Activated naive CD8-positive, alpha-beta T cell treated with anti-CD3 and anti-CD28 coated beads, Interleukin-2, amount 50 U/mL, for 16 hours (primary cell): ENCODE measurements around the gene THADA.

Source experiments
- DNase-seq: peaks from one replicate; pipeline ENCODE4 v3.0.0-alpha.2; 2020; ENCODE audit warnings: low read depth, low spot score

THADA gene

GRCh38 chr2:43513216-43513615 is 82.6 kb downstream of the THADA start:
- DNase-seq: no peak

DNA sequence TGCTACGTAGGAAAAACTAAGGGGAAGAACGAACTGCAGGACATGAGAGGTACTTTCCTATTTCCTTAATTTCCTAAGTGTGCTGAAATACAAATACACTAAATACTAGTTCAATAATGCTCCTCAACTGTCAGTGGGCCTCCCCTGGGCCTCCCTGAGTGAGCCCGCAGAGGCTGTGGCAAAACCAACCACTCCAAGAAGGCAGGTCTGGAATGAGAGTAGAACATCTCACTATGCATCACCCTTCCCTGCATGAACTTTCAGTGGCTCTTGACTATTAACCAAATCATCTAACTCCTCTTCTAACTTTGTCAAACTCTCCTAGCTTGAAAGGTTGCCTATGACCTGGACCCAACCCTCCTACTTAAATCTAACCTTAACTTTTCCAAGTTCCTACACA is 84.6 kb downstream of the THADA start:
- DNase-seq: no peak

DNA sequence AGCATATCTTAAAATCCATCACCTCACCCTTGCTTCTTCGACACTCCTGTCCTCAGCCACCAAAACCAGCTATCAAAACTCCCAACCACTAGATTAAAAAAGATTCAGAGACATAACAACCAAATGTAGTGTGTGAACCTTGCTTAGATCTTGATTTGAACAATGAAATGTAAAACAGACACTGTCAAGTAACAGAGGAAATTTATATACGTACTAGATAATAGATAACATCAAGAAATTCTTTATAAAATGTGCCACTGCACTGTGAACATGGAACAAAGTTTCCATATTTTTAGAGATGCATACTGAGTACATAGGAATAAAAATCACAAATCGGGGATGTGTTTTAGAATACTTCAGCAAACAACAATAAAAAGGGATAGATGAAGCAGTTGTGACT is 86.0 kb downstream of the THADA start:
- no peak for DNase-seq

GRCh38 chr2:43508209-43508608 is 87.6 kb downstream of the THADA start:
- DNase-seq: no peak

DNA sequence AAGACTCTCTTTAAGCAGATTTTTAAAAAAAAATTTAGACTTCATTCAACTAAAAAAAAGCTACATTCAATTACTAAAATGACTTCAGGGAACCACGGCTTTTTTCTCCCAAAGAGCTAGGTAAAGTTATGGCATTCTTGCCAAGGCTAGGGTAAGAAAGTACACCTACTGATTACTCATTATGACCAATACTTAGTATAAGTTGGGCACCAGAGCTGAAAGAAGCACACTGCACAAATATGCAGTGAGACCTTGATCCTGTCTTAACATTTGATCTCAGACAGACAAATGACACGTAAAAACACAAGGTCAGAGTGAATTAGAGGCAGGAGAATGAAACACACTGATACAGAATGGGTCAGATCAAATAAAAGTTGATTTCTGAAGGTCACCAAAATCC is 88.7 kb downstream of the THADA start:
- no peak for DNase-seq

- no peak for DNase-seq
Measured at GRCh38 chr2:43495727-43496126, 100.1 kb downstream of the THADA start.

- no peak for DNase-seq
Measured at GRCh38 chr2:43493954-43494353, 101.9 kb downstream of the THADA start.

DNA sequence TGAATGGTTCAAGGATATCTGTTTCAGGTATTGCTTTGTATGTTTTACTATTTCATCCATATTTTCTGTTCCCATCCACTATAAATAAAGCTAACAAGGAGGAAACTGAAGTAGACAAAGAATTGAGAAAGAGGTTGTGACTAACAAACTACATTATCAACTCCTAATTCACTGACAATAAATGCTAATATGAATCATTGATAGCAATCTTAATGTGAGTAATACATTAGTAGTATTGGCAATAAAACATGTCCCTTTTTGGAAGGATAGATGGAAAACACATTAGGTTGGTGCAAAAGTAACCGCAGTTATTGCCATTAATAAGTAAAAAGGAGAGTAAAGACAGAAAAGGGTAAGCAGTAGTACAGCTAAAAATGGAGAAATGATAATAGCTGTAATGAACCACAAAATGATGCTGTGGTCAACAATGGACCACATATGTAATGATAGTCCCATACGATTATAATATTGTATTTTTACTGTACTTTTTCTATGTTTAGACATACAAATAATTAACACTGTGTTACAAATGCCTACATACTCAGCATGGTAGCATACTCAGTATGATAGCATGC is 104.7 kb downstream of the THADA start:
- DNase-seq: no peak

DNA sequence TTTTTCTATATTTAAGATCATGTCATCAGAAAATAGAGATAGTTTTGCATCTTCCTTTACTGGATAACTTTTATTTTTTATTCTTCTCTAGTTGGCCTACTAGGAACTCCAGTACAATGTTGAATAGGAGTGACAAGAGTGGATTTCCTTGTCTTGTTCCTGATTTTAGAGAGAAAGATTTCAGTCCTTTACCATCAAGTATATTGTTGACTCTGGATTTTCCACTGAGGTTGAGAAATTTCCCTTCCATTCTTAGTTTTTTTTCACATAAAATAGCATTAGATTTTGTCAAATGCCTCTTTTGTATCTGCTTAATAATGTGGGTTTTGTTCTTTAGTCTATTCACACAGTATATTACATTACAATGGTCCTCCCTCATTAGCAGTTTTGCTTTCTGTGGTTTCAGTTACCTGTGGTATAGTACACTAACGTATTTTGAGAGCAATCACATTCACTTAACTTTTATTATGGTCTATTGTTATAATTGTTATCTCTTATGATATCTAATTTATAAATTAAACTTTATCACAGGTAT is 105.5 kb downstream of the THADA start:
- DNase-seq: no peak

DNA sequence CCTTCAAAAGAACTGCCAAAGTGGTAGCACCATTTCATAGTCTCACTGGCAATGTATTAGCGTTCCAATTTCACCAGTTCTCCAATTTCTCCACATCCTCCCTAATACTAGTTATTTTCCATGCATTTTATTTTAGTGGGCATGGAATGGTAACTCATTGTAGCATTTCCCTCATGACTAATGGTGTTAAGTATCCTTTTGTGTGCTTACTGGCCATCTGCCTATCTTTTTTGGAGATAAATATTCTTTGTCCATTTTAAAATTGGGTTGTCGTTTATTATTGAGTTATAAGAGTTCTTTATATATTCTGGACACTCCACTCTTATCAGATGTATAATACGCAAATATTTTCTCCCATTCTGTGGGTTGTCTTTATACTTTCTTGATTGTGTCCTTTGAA is 107.1 kb downstream of the THADA start:
- DNase-seq: no peak

GRCh38 chr2:43486603-43487002 is 109.2 kb downstream of the THADA start:
- no peak for DNase-seq

DNA sequence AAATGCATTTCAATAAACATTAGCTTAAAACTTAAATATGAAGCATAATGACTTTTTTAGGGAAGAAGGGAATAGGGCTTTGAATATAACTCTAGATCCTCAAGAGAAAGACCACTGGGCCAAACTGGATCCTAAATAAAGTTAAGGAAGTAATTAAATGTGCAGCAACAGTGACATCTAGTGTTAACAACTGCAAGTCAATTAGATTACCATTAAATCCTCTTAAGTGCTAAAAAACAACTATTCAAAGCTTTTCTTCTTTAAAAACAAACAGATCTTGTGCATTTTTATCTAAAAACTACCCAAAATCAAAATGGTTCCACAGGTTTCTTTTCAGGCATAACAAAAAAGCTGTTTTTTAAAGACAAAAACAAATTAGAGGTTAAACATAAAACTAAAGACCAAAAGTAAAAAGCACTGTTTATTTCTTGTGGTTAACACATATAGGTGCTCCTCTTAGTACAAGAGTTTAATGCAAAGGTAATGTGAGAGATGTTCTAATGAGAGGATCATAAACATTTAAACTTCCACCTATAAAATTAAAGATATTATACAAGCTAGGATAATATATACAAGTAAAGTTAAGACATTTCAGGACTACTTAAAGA is 111.4 kb downstream of the THADA start:
- DNase-seq: no peak

DNA sequence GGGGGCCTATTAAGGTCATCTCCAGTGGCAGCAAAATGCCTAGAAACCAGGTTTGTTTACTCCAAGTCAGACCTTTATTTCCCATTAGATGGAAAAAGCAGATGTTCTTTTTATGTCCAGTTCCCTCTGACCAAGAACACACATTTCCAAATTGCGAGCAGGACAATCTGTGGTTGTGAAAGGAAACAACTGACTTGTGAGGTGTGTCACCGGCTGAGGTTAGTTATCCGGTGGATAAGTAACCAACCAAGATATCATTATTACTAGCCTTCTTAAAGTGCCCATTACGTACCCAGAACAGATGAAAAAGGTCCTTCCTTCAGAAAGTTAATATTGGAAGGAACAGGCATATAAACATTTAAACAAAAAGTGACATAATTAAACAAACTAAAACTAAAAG is 112.9 kb downstream of the THADA start:
- DNase-seq: no peak

- DNase-seq: no peak
Measured at GRCh38 chr2:43481927-43482542, 113.8 kb downstream of the THADA start.

DNA sequence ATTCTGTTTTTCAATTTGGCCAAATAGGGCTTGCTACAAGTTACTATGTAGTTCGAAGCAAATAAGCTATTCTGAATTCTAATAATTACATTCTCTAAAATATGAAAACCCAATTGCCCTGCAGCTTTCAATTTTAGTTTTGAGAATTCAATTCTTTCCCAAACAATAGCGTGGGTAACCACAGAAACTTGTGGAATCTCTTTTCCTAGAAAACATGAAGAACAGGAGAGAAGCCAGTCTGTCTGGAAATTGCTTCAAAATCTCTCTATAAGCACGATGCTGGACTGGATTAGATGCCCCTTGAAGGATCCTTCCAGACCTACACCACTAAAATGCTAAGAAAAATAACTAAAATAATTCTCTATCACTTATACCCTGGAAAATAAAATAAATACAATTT is 115.0 kb downstream of the THADA start:
- no peak for DNase-seq

DNA sequence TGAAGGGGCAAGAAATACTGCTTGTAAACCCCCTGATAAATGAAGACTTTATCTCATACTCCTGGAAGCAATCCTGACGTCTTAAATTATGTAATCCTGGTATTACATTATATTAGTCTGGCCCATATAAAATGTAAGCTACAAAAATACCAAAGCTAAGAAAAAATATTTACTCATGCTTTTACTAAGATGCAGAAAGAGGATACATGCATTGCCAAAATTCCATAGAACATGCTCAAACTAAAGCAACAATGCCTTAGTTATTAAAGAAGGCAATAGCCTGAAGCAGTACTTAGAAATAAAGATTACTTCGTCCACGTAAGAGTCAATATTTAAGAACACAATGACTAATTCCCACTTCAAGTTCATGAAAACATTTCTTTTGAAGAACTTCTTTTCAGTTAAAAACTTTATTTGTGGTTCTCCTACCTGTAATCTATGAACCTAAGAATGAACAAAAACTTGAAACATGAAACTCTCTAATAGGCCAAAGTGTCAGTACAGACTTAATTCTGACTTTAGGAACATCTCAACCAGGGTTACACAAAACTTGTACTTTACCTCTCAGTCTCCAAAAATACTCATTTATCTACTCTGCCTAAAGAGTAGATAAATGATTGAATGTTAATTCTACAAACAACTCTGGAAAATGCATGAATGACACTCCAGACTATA is 117.3 kb downstream of the THADA start:
- DNase-seq: no peak

- DNase-seq: no peak
Measured at GRCh38 chr2:43475922-43476321, 119.9 kb downstream of the THADA start.

- no peak for DNase-seq
Measured at GRCh38 chr2:43475137-43475846, 120.5 kb downstream of the THADA start.

DNA sequence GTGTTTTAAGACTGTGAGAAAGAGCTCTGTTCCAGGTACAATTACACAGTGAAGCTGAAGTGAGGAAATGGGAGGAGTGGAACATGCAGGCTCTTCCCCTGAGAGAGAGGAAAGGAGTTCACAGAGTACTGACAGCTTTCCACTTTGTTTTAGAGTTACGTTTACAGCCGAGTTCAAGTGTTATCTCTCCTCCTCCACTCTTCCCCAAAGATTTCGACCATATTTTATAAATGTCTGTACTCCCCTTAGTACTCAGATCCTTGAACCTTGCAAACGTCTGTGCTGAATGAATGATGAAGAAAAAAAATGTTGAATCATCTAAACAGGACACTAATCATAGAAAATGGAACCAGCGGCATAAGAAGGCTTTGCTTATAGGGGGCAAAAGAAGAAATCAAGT is 121.6 kb downstream of the THADA start:
- DNase-seq: no peak

DNA sequence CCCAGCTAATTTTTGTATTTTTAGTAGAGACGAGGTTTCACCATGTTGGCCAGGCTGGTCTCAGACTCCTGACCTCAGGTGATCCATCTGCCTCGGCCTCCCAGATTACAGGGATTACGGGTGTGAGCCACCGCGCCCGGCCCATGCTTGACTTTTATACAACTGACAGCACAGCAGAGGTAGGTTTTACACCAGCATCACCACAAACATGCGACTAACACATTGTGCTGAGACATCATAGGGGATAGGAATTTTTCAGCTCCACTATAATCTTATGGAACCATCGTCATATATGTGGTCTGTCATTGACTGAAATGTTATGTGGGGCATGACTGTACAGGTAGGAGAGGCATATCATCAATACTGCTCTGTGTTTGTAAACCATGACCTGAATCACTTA is 122.1 kb downstream of the THADA start:
- DNase-seq: no peak

DNA sequence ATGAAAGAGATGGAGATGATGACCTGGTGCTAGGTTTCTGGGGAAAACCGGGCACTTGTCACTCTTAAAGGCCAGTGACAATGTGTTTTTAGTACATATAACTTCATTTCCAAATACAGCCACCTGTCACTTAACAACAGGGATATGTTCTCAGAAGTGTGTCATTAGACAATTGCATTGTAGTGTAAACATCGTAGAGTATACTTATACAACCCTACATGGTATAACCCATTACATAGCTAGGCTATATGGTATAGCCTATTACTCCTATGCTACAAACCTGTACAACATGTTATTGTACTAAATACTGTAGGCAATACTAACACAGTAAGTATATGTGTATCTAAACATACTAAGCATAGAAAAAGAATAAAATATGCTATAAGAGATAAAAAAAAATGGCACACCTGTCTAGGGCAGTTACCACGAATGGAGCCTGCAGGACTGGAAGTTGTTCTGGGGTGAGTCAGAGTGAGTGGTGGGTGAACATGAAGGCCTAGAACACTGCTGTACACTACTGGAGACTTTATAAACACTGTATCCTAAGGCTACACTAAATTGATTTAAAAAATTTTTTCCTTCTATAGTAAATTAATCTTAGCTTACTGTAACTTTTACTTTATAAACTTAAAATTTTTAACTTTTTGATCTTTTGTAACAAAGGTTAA is 123.2 kb downstream of the THADA start:
- no peak for DNase-seq

DNA sequence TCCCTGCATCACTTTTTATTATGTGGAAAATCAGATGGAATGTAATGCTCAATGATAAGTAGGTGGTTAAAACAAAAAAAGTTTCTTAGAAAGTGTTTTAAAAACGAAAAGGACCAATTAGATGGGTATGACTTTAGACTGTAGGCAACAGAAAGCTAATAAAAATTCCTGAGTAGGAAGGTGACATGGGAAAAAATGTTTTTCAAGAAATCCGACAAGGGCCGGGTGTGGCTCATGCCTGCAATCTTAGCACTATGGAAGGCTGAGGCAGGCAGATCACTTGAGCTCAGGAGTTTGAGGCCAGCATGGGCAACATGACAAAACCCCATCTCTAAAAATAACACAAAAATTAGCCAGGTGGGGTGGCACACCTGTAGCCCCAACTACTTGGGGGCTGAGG is 126.1 kb downstream of the THADA start:
- no peak for DNase-seq
